Activated CD8-positive, alpha-beta memory T cell treated with anti-CD3 and anti-CD28 coated beads, Interleukin-2, amount 50 U/mL, for 1 hour (primary cell): Measurements from ENCODE around the gene ARHGAP27.
"Not testable (repeated sequence)": the region's sequence is repeated elsewhere in the genome, so short reads cannot be mapped to it uniquely, and the experiment has no call there.

Experiments
- DNase-seq: peaks from one replicate; pipeline ENCODE4 v3.0.0-alpha.2; 2020; ENCODE audit errors: extremely low read depth

ARHGAP27 gene

DNA sequence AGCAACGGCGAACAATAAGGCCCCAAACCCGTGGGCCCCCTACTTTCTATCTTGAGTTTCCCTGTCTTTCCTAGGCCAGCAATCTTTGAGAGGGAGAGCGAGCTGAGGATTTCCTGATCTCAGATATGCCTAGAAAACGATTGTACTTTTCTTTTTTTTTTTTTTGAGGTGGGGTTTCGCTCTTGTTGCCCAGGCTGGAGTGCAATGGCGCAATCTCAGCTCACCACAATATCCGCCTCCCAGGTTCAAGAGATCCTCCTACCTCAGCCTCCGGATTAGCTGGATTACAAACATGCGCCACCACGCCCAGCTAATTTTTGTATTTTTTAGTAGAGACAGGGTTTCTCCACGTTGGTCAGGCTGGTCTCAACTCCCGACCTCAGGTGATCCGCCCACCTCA is 15.0 kb upstream of the ARHGAP27 start:
- DNase-seq = not testable (repeated sequence)

DNA sequence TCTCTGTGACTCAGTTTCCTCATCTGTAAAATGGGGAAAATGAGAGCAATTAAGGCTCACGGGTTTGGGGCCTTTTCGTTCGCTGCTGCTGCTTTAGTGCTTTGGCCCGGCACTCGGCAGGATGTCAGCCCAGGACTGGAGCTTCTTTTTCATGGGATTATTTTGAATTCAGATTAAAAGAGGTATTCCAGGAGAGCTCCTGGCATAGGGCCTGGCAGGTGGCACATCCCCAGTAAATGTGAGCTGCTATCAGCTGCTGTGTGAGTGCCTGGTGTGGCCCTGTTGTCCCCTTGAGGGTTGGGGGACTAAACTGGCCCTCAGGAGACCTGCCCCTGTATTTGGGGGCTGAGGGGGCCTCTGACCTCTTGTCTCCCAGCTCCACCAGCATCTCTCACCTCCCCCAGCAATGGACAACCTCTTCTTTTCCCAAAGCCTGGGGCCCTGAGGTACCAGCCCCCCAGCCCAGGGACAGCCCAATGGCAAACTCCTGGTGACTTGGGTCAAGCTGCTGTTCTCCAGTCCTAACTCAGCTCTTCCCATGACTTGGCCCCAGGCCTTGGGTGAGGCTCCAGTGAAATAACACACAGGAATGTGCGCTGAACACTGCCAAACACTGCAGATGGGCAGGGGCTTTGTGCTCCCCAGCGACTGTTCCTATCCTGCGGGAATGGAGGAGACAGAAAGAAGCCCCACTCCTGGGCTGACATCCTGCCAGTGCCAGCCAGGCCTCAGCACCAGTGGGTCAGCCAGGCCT is 14.4 kb upstream of the ARHGAP27 start:
- not testable (repeated sequence) for DNase-seq

DNA sequence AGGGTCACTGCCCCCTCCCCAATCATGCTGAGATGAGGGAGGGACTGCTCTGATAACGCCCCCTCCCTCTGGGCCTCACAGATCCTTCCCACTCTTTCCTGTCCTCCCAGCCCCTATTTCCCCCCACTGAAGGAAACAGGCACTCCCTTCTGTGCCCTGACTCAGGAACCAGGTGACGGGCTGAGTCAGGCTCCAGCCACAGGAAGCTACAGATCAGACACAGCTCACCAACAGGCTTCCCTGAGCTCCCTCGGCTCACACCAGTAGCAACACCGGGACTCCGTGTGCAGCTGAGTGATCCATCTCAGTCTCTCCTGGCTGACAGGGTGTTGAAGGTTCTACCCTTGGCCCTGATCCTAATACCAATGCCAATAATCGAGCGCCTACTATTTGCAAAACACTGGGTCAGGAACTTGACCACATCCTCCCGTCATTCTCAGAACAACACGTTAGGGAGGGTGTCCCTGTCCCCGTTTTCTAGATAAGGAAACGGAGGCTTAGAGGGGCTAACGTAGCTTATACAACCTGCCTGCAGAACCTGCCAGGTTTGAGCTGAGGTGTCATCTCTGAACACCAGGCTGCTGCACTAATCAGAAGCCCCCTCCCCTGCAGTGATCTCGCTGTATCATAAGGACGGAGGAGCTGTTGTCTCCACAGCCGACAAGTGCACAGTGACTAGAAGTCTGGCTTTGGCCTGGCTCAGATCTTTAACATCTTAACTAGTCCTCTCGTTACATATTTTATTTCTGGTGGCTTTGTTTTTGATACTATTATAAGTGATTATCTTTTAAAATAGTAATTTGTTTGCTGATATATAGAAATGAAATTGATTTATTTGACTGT is 13.5 kb upstream of the ARHGAP27 start:
- not testable (repeated sequence) for DNase-seq

DNA sequence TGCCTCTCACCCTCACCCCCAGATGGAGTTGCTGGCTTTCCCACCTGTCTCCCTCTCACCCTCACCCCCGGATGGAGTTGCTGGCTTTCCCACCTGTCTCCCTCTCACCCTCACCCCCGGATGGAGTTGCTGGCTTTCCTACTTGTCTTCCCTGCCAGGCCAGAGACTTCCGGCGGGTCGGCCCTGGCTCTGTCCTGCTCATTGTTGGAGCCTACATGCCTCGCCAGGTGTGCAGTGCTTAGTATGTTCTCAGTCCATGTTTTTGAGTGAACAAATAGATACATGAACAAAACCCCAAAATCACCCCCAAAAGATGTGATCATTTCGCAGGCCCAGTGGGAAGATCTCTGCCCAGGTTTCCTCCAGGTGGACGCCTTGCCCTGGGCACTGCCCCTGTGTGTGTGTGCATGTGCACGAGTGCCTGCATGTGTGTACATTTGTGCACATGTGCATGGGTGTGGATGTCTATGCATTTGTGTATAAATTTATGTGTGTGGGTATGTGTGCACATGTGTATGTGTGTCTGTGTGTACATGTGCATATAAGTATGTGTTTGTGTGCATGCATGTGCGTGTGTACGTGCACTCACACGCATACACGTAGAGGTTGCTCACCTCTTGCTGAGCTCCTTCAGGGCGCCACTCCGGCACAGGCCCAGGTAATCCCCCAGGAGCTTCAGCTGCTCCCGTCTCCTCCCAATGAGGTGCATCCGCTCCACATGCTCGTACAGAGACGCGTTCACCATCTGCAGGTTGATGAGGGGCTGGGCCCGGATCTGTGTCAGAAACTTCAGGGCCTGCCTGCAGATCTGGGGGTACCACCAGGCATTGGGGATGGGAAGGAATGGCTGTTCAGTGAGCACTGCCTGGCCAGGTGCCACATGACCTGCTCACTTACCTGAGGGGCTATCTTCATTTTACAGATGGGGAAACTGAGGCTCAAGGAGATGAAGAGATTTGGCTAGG is 12.5 kb upstream of the ARHGAP27 start:
- DNase-seq = not testable (repeated sequence)

DNA sequence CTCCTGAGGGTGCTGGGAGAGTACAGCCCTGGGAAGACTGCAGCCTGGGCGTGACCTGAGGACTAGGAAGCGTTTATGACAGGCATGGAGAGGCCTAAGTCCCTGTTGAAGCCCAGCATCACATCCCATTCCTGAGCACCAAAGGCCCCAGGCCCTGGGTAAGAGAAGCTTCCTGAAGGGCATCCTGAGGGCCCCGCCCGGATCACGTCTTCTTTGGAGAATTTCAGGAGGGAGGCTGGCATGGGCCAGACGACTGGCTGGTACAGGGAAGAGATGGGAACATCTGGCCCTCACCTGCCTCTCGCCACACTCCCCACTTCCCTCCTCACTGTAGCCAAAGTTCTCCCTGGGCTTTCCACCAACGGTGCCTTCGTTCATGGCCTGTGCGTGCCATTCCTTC is 11.6 kb upstream of the ARHGAP27 start:
- not testable (repeated sequence) for DNase-seq

DNA sequence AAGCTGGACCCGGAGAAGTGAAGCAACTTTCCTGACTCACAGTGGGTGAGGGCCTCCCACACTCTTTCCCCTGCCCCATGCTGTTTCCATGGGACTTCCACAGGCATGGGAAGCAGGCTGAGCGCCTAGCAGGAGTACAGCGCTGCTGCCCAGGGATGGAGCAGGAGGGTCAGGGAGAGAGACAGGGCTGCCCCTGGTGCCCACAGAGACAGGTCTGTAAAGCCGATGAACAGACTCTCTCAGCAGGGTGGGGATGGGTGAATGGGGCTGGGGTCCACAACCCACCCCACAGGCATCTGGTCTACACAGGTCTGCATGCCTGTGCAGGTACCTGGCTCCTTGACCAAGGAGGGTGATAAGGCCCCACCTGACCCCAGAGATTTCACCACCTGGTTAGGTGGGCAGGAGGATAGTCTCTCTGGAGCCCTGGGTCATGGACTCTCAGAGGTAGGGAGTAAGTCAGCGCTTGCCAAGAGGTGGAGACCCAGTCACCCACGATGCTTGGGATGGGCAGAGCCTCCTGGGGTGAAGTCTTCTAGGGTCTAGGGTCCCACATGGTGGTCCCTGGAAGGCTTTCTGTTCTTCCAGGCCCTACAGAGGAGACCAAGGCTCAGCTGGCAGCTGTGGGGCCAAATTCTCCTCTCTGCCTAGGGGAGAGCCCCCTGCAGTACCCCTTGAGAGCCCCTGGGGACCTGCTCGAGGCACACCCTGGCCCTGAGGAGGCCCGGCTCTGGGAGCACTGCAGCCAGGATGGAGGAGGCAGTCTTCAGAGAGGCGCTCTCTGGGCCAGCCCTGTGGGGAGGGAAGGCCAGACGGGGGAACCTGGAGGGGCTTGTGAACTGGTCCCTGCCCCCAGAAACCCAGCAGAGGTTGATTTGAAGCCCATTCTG is 10.9 kb upstream of the ARHGAP27 start:
- not testable (repeated sequence) for DNase-seq

DNA sequence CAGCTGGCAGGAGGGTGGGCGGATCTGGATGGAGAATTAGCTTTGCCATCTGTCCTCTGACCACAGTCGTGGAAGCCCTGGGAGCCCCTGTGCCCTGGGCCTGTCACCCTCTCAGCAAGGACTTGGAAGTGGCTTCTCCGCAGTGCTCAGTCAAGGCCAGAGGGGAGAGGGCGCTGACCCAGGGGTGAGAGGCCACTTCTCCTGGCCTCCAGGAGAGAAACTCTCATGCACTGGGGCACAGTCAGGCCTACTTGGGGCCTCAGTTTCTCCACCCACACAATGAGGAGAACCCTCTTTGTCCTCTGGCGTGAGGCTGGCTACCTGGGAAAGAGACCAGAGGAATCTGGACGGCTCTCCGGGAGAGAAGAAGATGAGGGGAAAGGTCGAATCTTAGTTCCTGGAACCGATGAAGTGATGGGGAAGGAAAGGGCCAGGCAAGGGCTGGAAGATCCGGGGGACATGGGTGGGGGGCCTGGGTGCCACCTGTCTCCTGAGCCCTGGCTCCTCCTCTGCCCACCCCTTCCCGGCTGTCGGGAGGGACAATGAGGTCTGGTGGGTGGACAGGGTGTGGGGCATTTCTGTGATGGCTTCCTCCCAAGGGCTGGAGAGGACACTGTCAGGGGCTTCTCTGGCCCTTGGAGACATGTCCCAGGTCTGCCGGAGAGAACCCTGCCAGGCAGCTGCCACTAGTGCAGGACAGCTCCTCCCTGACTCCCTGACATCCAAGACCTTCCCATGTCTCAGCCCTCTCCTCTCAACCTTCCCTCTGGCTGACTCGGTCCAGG is 9.0 kb upstream of the ARHGAP27 start:
- DNase-seq = no peak

DNA sequence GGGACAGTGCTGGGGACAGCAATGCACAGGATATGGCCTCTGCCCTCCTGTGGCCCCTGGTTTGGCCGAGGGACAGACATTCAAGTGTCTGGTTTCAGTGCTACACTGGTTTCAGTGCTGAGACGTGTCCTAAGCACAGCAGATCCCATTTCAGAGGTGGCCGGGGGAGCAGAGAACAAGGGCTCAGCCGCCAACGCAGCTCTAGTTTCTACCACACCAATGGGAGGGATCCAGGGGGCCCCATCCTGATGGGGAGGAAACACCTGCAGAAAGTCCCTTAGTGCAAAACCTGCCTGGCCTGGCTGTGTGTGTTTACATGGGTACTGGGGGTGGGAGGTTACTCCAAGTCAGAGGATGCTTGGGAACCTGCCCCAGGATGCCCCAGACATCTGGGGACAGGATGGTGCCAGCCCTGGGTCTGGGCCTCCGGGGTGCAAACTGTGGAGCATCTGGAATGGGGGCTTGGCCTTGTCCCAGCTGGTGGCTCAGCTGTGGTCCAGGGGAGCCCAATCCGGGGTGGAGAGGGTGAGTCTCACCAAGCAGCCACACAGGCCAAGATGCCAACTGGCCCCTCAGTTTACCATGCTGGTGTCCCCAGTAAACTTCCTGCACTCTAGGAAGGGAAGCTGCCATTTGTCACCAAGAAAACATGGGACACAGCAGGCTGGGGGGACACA is 8.3 kb upstream of the ARHGAP27 start:
- DNase-seq = not testable (repeated sequence)

DNA sequence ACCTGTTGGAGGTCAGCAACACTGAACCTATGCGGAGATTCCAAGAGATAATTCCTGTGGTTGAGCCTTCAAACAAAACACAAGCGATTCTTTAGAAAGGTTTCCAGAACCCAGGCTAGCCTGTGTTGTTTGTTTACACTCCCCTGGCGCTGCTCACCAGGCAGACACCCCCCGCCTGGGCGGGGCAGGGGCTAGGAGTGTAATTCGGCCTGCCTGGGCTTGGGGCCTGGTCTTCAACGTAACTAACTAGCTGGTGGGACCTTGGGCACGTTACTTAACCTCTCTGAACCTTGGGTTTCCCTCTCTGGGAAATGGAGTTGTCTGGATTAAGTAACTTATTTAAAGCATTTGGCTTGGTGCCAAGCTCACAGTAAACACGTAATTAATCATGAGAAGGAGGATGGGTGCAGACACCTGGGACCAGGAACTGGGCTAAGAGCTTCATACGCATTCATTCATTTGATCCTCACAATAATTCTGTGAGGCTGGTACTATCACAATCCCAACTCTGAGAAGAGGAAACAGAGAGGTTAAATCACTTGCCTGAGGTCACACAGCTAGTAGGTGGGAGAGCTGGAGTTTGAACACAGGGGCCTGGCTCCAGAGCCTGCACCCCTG is 7.6 kb upstream of the ARHGAP27 start:
- DNase-seq = no peak

DNA sequence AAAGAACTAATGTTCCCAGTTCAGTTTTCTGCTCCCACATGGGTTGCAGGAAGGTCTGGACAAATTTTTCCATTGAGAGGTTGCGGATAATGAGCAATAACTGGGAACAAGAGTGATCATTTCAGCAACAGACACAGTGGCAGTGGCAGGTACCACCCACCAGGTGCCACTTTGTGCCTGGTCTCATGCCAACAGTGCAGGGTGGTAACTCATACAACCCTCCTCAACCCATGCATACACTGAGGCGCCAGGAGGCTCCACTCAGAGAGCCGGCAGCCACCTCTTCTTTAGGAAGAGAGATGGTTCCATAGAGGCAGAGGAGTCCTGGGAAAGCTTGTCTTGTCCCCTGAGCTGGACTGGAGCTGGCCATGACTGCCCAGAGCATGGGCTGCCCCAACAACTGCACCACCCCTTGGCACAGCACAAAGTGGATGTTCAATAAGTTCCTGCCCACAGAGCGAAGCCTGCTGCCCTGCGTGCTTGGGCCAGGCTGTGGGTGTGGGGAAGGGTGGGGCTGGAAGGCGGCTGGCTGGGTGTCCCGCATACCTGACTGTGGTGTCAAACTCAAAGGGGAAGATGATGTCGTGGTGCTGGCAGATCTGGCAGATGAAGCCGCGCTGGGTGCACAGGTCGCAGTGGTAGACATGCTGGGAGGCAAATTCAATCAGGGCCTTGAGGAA is 6.4 kb upstream of the ARHGAP27 start:
- DNase-seq = no peak

DNA sequence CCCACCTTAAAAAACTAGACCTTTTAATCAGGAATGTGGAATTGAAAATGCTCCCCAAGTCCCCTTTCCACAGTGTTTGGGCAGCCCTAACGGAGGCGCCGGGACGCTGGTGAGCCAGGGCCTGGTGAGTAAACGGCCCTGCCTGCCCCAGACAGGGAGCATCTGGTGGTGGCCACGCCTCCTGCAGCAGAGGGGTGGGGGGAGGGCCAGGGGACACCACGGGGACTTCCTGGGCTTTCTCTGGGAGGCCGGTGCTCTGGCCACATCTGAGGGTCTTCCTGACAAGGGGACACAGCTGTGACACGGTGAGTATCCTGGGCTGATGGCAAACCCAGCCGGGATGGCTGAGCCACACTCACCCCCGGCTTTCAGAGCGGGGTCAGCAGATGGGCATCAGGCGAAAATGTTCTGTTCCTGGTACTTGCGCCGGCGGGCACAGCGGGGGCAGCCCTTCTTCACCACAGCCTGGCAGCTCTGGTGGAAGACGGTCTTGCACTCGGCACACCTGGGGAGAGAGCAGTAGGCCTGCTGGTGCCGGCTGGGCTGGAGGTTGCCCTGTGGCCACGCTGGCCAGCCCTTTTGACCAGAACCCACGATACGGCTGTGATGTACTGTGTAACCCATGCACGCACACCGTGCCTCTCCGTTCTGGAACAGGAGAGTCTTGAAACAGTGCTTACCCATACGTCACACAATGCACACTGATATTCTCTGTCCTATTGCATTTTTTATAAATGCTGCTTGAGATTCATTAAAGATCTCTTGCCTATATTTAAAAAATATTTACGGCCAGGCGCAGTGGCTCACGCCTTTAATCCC is 5.0 kb upstream of the ARHGAP27 start:
- no peak for DNase-seq

DNA sequence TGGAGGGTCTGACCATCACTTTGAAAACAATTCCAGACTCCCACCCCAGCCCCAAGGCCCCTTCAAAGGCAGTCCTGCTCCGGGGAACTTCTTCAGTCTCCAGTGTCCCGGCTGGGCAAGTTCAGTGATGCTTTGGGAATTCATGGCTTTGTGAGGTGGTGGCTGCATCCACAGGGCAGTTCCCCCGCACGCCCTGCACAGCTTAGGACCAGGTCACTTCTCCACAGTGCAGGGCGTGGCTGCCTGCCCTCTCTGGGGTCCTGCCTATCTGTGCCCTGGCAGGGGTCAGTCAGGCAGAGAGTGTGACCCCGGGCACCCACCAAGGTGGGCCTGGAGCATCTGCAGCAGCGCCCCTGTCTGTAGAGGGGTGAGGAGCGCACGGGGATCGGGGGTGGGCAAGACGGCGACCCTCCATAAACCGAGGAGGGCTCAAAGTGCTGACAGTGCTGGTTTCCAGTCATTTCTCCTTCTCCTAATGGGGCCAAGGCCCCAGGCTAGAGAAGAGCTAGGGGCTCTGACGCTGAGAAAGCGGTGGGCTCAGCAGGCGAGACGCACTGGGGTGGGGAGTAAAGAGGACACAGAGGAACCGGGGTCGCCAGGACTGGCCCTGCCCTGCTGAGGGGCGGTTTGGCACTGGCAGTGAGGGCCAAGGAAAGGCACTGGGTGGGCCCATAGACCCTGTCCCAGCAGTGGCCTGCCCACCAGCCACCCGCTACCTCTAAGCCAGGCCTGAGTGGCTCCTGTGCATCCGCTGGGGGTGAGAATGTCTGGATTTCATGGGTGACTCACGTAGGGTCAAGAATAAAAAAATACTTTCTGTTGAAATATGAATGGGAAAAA is 4.2 kb upstream of the ARHGAP27 start:
- no peak for DNase-seq

DNA sequence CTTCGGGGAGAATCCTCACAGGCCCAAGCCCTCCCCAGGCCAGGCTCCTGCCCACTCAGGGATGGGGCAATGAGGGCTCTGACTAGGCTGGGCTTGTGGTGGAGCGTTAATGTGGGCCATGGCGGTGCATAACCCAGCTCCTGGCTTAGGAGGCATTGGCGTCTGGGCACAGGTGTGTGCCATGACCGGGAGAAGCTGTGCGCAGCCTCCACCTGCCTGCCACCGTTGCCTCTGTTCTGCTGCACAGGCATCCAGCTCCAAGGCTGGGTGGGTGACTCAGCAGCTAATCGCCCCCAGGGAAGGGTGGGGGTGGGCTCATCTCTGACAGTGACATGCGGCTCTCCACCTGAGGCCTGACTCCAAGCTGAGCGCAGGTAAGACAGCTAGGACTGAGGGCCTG is 3.5 kb upstream of the ARHGAP27 start:
- no peak for DNase-seq

DNA sequence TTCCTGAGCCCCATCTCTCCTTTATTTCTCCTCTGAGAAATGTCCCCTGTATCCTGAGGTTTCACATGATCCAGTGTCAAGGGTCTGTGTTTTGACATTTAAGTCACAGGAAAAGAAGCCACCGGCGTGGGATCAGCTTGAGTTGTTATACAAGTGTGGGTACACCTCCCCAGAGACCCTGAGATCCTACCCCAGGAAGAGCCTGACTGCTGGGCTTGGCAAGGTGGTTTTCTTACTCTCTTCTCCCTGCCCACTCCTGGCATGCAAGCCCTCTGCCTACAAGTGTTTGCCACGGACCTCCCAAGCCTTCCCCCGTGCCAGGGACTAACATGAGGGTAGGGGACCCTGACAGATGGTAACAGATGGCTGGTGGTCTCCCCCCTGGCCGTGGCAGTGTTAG is 2.8 kb upstream of the ARHGAP27 start:
- DNase-seq = no peak

DNA sequence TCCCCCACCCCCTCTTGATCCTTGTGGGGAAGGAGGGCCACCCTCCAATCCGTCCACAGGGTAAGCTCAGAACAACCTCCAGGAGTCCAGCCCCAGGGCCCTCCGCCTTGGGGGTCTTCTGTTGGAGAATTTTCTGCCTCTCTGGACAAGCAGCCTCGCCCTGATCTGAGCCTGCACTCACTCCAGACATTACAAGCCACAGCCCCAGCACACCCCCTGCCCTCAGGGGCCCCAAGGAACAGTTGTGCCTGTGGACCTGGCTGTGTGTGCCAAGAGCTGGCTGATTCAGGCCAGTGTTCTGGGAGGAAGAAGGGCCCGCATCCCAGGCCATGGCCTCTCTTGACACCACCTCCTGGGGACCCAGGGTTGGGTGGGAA is 477 bp upstream of the ARHGAP27 start:
- no peak for DNase-seq

DNA sequence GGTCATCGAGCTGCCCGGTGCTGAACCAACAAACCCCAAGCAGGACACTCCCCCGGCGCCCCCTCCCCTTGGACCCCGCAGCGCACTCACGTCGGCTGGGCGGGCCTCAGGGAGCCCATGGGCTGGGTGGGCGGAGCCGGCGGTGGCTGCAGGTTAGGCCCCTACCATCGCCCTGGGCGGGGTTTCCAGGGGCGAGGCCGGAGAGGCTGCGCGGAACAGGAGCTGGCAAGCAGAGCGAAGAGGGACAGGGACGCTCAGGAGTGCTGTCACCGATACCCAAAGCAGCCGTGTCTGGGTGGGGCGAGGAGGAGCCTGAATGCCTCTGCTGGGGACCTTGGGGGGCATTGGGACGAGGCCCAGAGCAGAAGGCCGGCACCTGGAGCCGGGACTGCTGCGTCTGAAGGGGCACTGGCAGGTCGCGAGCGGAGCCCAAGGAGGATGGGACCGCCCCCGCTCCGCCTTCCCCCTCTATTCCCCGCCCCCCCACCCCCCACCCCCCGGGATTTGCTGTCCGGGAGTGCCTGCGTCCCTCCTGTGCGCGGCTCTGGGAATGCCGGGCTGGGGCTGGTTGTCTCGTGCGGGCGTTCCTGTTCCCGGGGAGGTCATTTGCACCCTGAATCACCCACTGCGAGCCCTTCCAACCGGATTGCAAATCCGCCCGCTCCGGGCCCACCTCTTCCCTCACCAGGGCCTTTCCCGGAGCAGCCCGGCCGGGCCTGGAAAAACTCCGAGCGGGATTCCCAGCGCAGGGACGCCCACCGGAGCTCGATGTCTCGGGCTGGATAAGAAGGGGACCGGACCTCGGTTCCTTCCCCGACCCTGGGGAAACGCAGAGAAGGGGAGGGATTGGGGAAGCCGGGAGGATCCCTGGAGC is 902 bp downstream of the ARHGAP27 start:
- peak; percentile 21 for DNase-seq
